PC-9 (cell line): ENCODE measurements around the gene ADAR.

Experiments
- CTCF ChIP-seq: fragments of 200-600 bp; sonication (generic); conservative IDR thresholded peaks from 2 replicates; pipeline ENCODE4 v1.6.1; 2017; ENCODE audit warnings: mixed run types, antibody characterized with exemption, mild to moderate bottlenecking, moderate library complexity
- EZH2 ChIP-seq: fragments of 200-600 bp; sonication (generic); IDR thresholded peaks from 2 replicates; pipeline ENCODE4 v1.8.0; 2017; ENCODE audit warnings: antibody characterized with exemption, low read depth

- TF ChIP-seq EZH2 (no peak), CTCF (no peak)
Observed at GRCh38 chr1:154624746-154625643, 17.0 kb upstream of the ADAR start.
